WTC11 (cell line): ENCODE data around the gene VSIG10L2. TPM values are rescaled to one million over a fixed set of nuclear protein-coding genes. Genes with fewer than 3 reads are reported as not detected.

Experiments used
- ATAC-seq: fragments of 200-7000 bp; cut with Tn5 transposase; 2 replicates; pipeline ENCODE4 v1.10.0; 2021; ENCODE audit warnings: mild to moderate bottlenecking, moderate library complexity
- CTCF ChIA-PET: fragments of 300-600 bp; sonication (Branson Sonifier 250); formaldehyde crosslinking; loops from one replicate; lab custom pipeline; 2021; ENCODE audit warnings: antibody characterized with exemption; lab: Charles Lee
- POLR2A ChIA-PET: fragments of 350-600 bp; sonication (Branson Sonifier 250); formaldehyde crosslinking; loops from one replicate; lab custom pipeline; 2021; ENCODE audit warnings: antibody characterized with exemption; lab: Charles Lee
- DNase-seq: peaks from one replicate; pipeline ENCODE4 v3.0.0; 2021; ENCODE audit warnings: low spot score
- H3K27ac Mint-ChIP-seq: 2 replicates; pipeline ENCODE4 v1.8.0; 2021; ENCODE audit warnings: mixed read lengths
- H3K27me3 Mint-ChIP-seq: 2 replicates; pipeline ENCODE4 v1.8.0; 2021; ENCODE audit warnings: low read depth, mild to moderate bottlenecking, moderate library complexity, mixed read lengths
- H3K36me3 Mint-ChIP-seq: 2 replicates; pipeline ENCODE4 v1.8.0; 2021; ENCODE audit warnings: mixed read lengths
- H3K4me1 Mint-ChIP-seq: 2 replicates; pipeline ENCODE4 v1.8.0; 2022; ENCODE audit warnings: mixed read lengths
- H3K4me3 Mint-ChIP-seq: 2 replicates; pipeline ENCODE4 v1.8.0; 2021; ENCODE audit warnings: mild to moderate bottlenecking, moderate library complexity, mixed read lengths
- H3K9me3 Mint-ChIP-seq: 2 replicates; pipeline ENCODE4 v1.8.0; 2021; ENCODE audit warnings: mixed read lengths
- ATF1 ChIP-seq: sonication (generic); formaldehyde crosslinking; IDR thresholded peaks from 2 replicates; pipeline ENCODE4 v1.8.1; 2023; ENCODE audit warnings: mild to moderate bottlenecking, moderate library complexity, missing genetic modification reagents
- CREM ChIP-seq: sonication (generic); formaldehyde crosslinking; IDR thresholded peaks from 2 replicates; pipeline ENCODE4 v1.8.1; 2022; ENCODE audit warnings: mild to moderate bottlenecking, missing genetic modification reagents, moderate library complexity
- EMX1 ChIP-seq: fragments of 250-450 bp; sonication (Bioruptor Pico); IDR thresholded peaks from 2 replicates; pipeline ENCODE4 v1.8.0; 2021; ENCODE audit warnings: mild to moderate bottlenecking
- ESRRA ChIP-seq: sonication (generic); formaldehyde crosslinking; IDR thresholded peaks from 2 replicates; pipeline ENCODE4 v1.8.1; 2022; ENCODE audit warnings: mild to moderate bottlenecking, missing genetic modification reagents, borderline replicate concordance
- GABPB1 ChIP-seq: sonication (generic); formaldehyde crosslinking; IDR thresholded peaks from 2 replicates; pipeline ENCODE4 v1.8.1; 2023; ENCODE audit warnings: mild to moderate bottlenecking, missing genetic modification reagents
- HMGA2 ChIP-seq: fragments of 250-450 bp; sonication (Bioruptor Pico); IDR thresholded peaks from 2 replicates; pipeline ENCODE4 v1.4.0; 2021; ENCODE audit warnings: mild to moderate bottlenecking, moderate library complexity
- KAT7 ChIP-seq: sonication (generic); formaldehyde crosslinking; IDR thresholded peaks from 2 replicates; pipeline ENCODE4 v1.8.1; 2023; ENCODE audit warnings: missing genetic modification reagents, mild to moderate bottlenecking, borderline replicate concordance
- NR1H2 ChIP-seq: sonication (generic); formaldehyde crosslinking; IDR thresholded peaks from 2 replicates; pipeline ENCODE4 v1.9.0; 2021; ENCODE audit warnings: mild to moderate bottlenecking, moderate library complexity, missing genetic modification reagents
- OVOL2 ChIP-seq: fragments of 250-450 bp; sonication (Bioruptor Pico); IDR thresholded peaks from 2 replicates; pipeline ENCODE4 v1.9.0; 2021; ENCODE audit warnings: mild to moderate bottlenecking, borderline replicate concordance
- RELA ChIP-seq: sonication (generic); formaldehyde crosslinking; IDR thresholded peaks from 2 replicates; pipeline ENCODE4 v1.8.1; 2022; ENCODE audit warnings: missing genetic modification reagents, mild to moderate bottlenecking, borderline replicate concordance
- SMAD4 ChIP-seq: sonication (generic); formaldehyde crosslinking; IDR thresholded peaks from 2 replicates; pipeline ENCODE4 v1.8.0; 2022; ENCODE audit warnings: mild to moderate bottlenecking, missing genetic modification reagents
- TCF7 ChIP-seq: sonication (generic); formaldehyde crosslinking; IDR thresholded peaks from 2 replicates; pipeline ENCODE4 v1.8.0; 2022; ENCODE audit warnings: mild to moderate bottlenecking, low read depth, missing genetic modification reagents, moderate library complexity
- TEAD4 ChIP-seq: sonication (generic); formaldehyde crosslinking; IDR thresholded peaks from 2 replicates; pipeline ENCODE4 v1.8.0; 2022; ENCODE audit warnings: mild to moderate bottlenecking, missing genetic modification reagents
- ZNF138 ChIP-seq: sonication (generic); formaldehyde crosslinking; conservative IDR thresholded peaks from 2 replicates; pipeline ENCODE4 v1.8.1; 2022; ENCODE audit warnings: mild to moderate bottlenecking, moderate library complexity, missing genetic modification reagents
- ZNF219 ChIP-seq: sonication (generic); formaldehyde crosslinking; IDR thresholded peaks from 2 replicates; pipeline ENCODE4 v1.8.0; 2023; ENCODE audit warnings: missing genetic modification reagents, mild to moderate bottlenecking, borderline replicate concordance
- ZNF416 ChIP-seq: fragments of 250-450 bp; sonication (Bioruptor Pico); IDR thresholded peaks from 2 replicates; pipeline ENCODE4 v1.9.0; 2021; ENCODE audit warnings: mild to moderate bottlenecking, inconsistent platforms
- total RNA-seq: library from RNA; stranded (reverse); gene quantifications from 3 replicates; pipeline ENCODE4 v1.2.3, GENCODE V29; 2021
- TF ChIP-seq, protein P1 (sequence below): sonication (generic); formaldehyde crosslinking; IDR thresholded peaks from 2 replicates; pipeline ENCODE4 v1.8.0; 2022; ENCODE audit warnings: missing genetic modification reagents
- TF ChIP-seq, protein P2 (sequence below): sonication (generic); formaldehyde crosslinking; IDR thresholded peaks from 2 replicates; pipeline ENCODE4 v1.8.1; 2023; ENCODE audit warnings: mild to moderate bottlenecking, missing genetic modification reagents
- TF ChIP-seq, protein P3 (sequence below): sonication (generic); formaldehyde crosslinking; IDR thresholded peaks from 2 replicates; pipeline ENCODE4 v1.8.1; 2022; ENCODE audit warnings: mild to moderate bottlenecking, missing genetic modification reagents, moderate library complexity, borderline replicate concordance
- TF ChIP-seq, protein P4 (sequence below): fragments of 250-450 bp; sonication (Bioruptor Pico); IDR thresholded peaks from 2 replicates; pipeline ENCODE4 v1.9.0; 2021; ENCODE audit warnings: mild to moderate bottlenecking
- TF ChIP-seq, protein P5 (sequence below): sonication (generic); formaldehyde crosslinking; IDR thresholded peaks from 2 replicates; pipeline ENCODE4 v1.8.1; 2022; ENCODE audit warnings: missing genetic modification reagents, borderline replicate concordance

The VSIG10L2 gene
- total RNA-seq, 1 experiment from 2014 or later, result not detected

DNA sequence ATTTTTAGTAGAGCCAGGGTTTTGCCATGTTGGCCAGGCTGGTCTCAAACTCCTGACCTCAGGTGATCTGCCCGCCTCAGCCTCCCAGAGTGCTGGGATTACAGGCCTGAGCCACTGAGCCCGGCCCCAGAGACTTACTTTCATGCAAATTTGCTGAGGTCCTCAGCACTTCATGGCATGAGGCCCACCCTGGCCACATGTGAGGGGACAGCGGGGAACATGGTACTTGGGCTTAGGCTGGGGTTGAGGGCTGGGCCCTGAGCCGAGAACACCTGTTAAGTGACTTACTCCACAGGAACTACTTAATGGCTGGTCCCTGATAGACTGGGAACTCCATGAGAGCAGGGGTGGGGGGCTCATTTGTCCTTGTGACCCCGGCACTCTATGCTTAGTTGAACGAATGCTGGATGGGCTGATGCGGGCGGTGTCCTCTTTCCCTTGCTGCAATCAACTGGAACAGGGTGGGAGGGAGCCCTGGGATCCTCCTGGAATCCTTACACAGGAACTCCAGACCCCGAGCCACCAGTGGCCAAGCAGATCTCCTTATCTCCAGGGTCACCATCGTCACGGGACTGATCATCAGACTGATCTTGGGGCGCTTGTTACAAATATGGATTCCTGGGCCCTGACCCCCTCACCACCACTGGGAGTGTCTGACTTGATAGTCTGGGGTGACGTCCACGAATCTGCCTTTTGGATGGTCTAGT is 1.0 kb downstream of the VSIG10L2 start:
- POLR2A ChIA-PET, result no interaction called here
- Mint-ChIP-seq H3K27ac (no peak overlapping the region), H3K4me1 (peaks cover 12% of the 10 kb centered on the region), H3K36me3 (no peaks in the 10 kb centered on the region), H3K27me3 (no peaks in the 10 kb centered on the region; the same call in 1 of the 2 replicates), H3K4me3 (no peak overlapping the region), H3K9me3 (no peaks in the 10 kb centered on the region)
- TF ChIP-seq HMGA2 (no peak), GABPB1 (no peak), EMX1 (no peak), ESRRA (CRISPR knock-in tag) (no peak)
- DNase-seq, result no peak
- no peak for ATAC-seq
- CTCF ChIA-PET, result no interaction called here

DNA sequence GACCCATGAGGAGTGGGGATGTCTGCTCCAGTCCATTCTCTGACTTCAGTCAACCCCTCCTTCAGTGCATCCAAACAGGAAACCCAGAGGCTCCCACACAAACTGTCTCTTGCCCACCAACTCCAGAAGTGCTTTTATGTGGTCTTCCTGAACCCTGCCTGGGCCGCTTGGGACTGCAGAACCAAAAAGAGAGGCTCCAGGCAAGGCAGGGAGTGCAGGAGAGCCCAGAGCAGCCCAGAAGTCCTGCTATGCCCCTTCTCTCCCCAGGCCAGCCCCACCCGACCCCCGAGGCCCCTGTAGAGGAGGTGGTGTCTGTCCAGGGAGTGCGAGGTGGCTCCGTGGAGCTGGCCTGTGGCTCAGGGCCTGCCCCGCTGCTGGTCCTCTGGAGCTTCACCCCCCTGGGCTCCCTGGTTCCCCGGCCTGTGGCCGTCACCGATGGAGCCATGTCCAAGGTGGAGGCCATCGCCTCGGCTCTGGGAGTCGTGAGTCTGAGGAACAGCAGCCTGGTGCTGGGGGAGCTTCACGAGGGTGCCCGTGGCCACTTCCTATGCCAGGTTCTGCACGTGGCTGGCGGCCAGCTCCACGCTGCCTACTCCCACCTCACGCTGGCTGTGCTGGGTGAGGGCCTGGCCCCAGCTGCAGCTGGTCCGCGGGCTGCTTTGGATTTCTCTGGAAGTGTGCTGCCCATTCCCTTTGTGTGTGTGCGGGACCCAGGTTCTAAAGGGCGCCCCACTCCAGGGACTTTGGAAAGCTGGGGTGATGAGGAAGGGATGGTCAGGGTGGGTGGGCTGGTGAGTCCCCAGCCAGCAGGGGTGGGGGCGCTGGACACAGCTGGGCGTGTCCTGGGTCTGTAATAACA is 1.8 kb downstream of the VSIG10L2 start:
- ATAC-seq (no peak), DNase-seq (no peak)
- ChIA-PET CTCF (no interaction called here), POLR2A (no interaction called here)
- H3K27ac Mint-ChIP-seq, result no peak overlapping the region
- TF ChIP-seq ZNF416, result no peak
- TF ChIP-seq GABPB1, result no peak
- TF ChIP-seq EMX1, result no peak
- no peak for TF ChIP-seq ATF1 (CRISPR knock-in tag)
- TF ChIP-seq, protein P1, sequence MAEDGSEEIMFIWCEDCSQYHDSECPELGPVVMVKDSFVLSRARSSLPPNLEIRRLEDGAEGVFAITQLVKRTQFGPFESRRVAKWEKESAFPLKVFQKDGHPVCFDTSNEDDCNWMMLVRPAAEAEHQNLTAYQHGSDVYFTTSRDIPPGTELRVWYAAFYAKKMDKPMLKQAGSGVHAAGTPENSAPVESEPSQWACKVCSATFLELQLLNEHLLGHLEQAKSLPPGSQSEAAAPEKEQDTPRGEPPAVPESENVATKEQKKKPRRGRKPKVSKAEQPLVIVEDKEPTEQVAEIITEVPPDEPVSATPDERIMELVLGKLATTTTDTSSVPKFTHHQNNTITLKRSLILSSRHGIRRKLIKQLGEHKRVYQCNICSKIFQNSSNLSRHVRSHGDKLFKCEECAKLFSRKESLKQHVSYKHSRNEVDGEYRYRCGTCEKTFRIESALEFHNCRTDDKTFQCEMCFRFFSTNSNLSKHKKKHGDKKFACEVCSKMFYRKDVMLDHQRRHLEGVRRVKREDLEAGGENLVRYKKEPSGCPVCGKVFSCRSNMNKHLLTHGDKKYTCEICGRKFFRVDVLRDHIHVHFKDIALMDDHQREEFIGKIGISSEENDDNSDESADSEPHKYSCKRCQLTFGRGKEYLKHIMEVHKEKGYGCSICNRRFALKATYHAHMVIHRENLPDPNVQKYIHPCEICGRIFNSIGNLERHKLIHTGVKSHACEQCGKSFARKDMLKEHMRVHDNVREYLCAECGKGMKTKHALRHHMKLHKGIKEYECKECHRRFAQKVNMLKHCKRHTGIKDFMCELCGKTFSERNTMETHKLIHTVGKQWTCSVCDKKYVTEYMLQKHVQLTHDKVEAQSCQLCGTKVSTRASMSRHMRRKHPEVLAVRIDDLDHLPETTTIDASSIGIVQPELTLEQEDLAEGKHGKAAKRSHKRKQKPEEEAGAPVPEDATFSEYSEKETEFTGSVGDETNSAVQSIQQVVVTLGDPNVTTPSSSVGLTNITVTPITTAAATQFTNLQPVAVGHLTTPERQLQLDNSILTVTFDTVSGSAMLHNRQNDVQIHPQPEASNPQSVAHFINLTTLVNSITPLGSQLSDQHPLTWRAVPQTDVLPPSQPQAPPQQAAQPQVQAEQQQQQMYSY (CRISPR knock-in tag), result no peak
- TF ChIP-seq TEAD4, result no peak
- TF ChIP-seq ZNF138 (CRISPR knock-in tag), result no peak
- TF ChIP-seq KAT7 (CRISPR knock-in tag), result no peak
- TF ChIP-seq, protein P2, sequence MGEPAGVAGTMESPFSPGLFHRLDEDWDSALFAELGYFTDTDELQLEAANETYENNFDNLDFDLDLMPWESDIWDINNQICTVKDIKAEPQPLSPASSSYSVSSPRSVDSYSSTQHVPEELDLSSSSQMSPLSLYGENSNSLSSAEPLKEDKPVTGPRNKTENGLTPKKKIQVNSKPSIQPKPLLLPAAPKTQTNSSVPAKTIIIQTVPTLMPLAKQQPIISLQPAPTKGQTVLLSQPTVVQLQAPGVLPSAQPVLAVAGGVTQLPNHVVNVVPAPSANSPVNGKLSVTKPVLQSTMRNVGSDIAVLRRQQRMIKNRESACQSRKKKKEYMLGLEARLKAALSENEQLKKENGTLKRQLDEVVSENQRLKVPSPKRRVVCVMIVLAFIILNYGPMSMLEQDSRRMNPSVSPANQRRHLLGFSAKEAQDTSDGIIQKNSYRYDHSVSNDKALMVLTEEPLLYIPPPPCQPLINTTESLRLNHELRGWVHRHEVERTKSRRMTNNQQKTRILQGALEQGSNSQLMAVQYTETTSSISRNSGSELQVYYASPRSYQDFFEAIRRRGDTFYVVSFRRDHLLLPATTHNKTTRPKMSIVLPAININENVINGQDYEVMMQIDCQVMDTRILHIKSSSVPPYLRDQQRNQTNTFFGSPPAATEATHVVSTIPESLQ (CRISPR knock-in tag), result no peak
- no peaks in the 10 kb centered on the region; the same call in 1 of the 2 replicates for H3K27me3 Mint-ChIP-seq
- peaks cover 7% of the 10 kb centered on the region; the same call in 1 of the 2 replicates for H3K4me1 Mint-ChIP-seq
- no peak overlapping the region for H3K4me3 Mint-ChIP-seq
- H3K36me3 Mint-ChIP-seq, result no peaks in the 10 kb centered on the region
- no peaks in the 10 kb centered on the region for H3K9me3 Mint-ChIP-seq

DNA sequence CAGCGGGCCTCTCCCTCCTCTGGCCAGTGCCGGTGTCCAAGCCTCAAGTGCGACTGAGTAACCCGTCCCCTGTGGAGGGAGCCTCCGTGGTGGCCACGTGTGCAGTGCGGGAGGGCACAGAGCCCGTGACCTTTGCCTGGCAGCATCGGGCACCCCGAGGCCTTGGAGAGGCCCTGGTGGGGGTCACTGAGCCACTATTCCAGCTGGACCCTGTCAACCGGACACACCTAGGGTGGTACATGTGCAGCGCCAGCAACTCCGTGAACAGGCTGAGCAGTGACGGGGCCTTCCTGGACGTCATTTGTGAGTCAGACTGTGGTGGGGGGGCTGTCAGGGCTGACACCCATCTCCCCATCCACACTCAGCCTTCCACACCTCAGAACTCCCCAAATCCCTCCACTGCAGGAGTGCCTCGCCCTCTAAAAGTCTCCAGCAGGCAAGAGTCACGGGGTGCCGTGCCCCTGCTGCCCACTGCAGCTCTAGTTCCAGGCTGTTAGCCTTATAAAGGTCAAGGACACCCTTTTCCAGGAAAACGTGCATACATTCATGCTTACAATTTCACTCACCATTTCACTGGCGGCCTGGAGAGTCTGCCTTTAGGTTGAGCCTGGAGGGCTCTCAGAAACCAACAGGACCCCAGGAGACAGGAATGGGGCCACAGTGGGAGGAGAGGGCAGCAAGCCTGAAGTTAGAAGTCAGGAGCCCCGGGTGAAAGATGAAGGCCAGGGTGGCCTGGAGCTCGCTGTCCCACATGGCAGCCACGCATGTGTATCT is 2.6 kb downstream of the VSIG10L2 start:
- POLR2A ChIA-PET, result no interaction called here
- Mint-ChIP-seq H3K36me3 (no peaks in the 10 kb centered on the region), H3K4me3 (no peak overlapping the region), H3K9me3 (no peaks in the 10 kb centered on the region), H3K27ac (no peak overlapping the region), H3K27me3 (no peaks in the 10 kb centered on the region; the same call in 1 of the 2 replicates), H3K4me1 (peaks cover 7% of the 10 kb centered on the region; the same call in 1 of the 2 replicates)
- CTCF ChIA-PET, result no interaction called here
- DNase-seq (no peak), ATAC-seq (no peak)
- TF ChIP-seq, protein P3, sequence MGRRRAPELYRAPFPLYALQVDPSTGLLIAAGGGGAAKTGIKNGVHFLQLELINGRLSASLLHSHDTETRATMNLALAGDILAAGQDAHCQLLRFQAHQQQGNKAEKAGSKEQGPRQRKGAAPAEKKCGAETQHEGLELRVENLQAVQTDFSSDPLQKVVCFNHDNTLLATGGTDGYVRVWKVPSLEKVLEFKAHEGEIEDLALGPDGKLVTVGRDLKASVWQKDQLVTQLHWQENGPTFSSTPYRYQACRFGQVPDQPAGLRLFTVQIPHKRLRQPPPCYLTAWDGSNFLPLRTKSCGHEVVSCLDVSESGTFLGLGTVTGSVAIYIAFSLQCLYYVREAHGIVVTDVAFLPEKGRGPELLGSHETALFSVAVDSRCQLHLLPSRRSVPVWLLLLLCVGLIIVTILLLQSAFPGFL (CRISPR knock-in tag), result no peak
- TF ChIP-seq OVOL2 (CRISPR knock-in tag), result no peak
- no peak for TF ChIP-seq TCF7 (CRISPR knock-in tag)
- TF ChIP-seq, protein P4, sequence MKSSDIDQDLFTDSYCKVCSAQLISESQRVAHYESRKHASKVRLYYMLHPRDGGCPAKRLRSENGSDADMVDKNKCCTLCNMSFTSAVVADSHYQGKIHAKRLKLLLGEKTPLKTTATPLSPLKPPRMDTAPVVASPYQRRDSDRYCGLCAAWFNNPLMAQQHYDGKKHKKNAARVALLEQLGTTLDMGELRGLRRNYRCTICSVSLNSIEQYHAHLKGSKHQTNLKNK (CRISPR knock-in tag), result no peak
- no peak for TF ChIP-seq CREM (CRISPR knock-in tag)
- TF ChIP-seq HMGA2, result no peak
- TF ChIP-seq NR1H2 (CRISPR knock-in tag), result no peak
- no peak for TF ChIP-seq SMAD4 (CRISPR knock-in tag)
- TF ChIP-seq, protein P5, sequence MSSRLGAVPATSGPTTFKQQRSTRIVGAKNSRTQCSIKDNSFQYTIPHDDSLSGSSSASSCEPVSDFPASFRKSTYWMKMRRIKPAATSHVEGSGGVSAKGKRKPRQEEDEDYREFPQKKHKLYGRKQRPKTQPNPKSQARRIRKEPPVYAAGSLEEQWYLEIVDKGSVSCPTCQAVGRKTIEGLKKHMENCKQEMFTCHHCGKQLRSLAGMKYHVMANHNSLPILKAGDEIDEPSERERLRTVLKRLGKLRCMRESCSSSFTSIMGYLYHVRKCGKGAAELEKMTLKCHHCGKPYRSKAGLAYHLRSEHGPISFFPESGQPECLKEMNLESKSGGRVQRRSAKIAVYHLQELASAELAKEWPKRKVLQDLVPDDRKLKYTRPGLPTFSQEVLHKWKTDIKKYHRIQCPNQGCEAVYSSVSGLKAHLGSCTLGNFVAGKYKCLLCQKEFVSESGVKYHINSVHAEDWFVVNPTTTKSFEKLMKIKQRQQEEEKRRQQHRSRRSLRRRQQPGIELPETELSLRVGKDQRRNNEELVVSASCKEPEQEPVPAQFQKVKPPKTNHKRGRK (CRISPR knock-in tag), result no peak
- no peak for TF ChIP-seq RELA
- TF ChIP-seq TEAD4, result no peak
- no peak for TF ChIP-seq ZNF219 (CRISPR knock-in tag)
- TF ChIP-seq ZNF138 (CRISPR knock-in tag), result no peak
